Esophagus squamous epithelium (tissue), 4 donors: ENCODE measurements around the gene NTPCR.

Experiments
- POLR2A ChIP-seq, 4 donors: fragments of 450-650 bp; IDR thresholded peaks; one replicate each; pipeline ENCODE4 v1.6.1; 2017; ENCODE audit warnings: antibody characterized with exemption in 4 of 4, mild to moderate bottlenecking in 4 of 4, moderate library complexity in 3 of 4
- TF ChIP-seq, protein P1 (sequence below), 6 experiments: fragments of 450-650 bp in 4 of 6; fragments of 200-600 bp in 2 of 6; sonication (generic) in 2 of 6; IDR thresholded peaks; one replicate each; pipeline ENCODE4 v1.5.1; 2016 to 2019; ENCODE audit warnings: antibody characterized with exemption in 6 of 6, mild to moderate bottlenecking in 4 of 6, moderate library complexity in 4 of 6

- TF ChIP-seq, protein P1, sequence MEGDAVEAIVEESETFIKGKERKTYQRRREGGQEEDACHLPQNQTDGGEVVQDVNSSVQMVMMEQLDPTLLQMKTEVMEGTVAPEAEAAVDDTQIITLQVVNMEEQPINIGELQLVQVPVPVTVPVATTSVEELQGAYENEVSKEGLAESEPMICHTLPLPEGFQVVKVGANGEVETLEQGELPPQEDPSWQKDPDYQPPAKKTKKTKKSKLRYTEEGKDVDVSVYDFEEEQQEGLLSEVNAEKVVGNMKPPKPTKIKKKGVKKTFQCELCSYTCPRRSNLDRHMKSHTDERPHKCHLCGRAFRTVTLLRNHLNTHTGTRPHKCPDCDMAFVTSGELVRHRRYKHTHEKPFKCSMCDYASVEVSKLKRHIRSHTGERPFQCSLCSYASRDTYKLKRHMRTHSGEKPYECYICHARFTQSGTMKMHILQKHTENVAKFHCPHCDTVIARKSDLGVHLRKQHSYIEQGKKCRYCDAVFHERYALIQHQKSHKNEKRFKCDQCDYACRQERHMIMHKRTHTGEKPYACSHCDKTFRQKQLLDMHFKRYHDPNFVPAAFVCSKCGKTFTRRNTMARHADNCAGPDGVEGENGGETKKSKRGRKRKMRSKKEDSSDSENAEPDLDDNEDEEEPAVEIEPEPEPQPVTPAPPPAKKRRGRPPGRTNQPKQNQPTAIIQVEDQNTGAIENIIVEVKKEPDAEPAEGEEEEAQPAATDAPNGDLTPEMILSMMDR (IDR thresholded peaks at IDR 0.05), result no peak
- TF ChIP-seq POLR2A (IDR thresholded peaks at IDR 0.05), result no peak
Observed at GRCh38 chr1:232951180-232951579, 769 bp downstream of the NTPCR start.
